Esophagus muscularis mucosa (tissue), 4 donors: ENCODE measurements around the gene SOX8.

ENCODE experiments used
- EP300 ChIP-seq: sonication (generic); formaldehyde crosslinking; IDR thresholded peaks from one replicate; pipeline ENCODE4 v1.6.1; 2017; ENCODE audit warnings: antibody characterized with exemption
- POLR2A ChIP-seq: fragments of 450-650 bp; IDR thresholded peaks from one replicate; pipeline ENCODE4 v1.6.1; 2017; ENCODE audit warnings: antibody characterized with exemption, moderate library complexity, mild to moderate bottlenecking, low read depth
- POLR2AphosphoS5 ChIP-seq, 2 donors: sonication (generic); formaldehyde crosslinking; IDR thresholded peaks; one replicate each; pipeline ENCODE4 v1.6.1; 2017; ENCODE audit warnings: antibody characterized with exemption in 2 of 2
- TF ChIP-seq, protein P1 (sequence below), 3 experiments: fragments of 200-600 bp in 2 of 3; fragments of 450-650 bp in 1 of 3; sonication (generic) in 2 of 3; IDR thresholded peaks; one replicate each; pipeline ENCODE4 v1.5.1; 2017 to 2019; ENCODE audit warnings: antibody characterized with exemption in 3 of 3, mild to moderate bottlenecking in 2 of 3, moderate library complexity in 1 of 3

- TF ChIP-seq, protein P1, sequence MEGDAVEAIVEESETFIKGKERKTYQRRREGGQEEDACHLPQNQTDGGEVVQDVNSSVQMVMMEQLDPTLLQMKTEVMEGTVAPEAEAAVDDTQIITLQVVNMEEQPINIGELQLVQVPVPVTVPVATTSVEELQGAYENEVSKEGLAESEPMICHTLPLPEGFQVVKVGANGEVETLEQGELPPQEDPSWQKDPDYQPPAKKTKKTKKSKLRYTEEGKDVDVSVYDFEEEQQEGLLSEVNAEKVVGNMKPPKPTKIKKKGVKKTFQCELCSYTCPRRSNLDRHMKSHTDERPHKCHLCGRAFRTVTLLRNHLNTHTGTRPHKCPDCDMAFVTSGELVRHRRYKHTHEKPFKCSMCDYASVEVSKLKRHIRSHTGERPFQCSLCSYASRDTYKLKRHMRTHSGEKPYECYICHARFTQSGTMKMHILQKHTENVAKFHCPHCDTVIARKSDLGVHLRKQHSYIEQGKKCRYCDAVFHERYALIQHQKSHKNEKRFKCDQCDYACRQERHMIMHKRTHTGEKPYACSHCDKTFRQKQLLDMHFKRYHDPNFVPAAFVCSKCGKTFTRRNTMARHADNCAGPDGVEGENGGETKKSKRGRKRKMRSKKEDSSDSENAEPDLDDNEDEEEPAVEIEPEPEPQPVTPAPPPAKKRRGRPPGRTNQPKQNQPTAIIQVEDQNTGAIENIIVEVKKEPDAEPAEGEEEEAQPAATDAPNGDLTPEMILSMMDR (IDR thresholded peaks at IDR 0.05): no peak
- TF ChIP-seq EP300: no peak
- TF ChIP-seq POLR2A: no peak
- no peak for TF ChIP-seq POLR2AphosphoS5 (IDR thresholded peaks at IDR 0.05)
Observed at GRCh38 chr16:981695-982144, at the start of gene SOX8.
